AG04449 (cell line): ENCODE data around the gene IL22.

ENCODE experiments used
- CTCF ChIA-PET: fragments of 350-600 bp; formaldehyde crosslinking; extraction: SDS; loops from one replicate; lab custom pipeline; 2021; ENCODE audit warnings: antibody characterized with exemption; lab: Yijun Ruan, JAX
- POLR2A ChIA-PET: fragments of 400-600, 350-600 bp; formaldehyde crosslinking; extraction: SDS; loops from one replicate; lab custom pipeline; 2020; ENCODE audit warnings: antibody characterized with exemption, inconsistent platforms; lab: Yijun Ruan, JAX
- DNase-seq: peaks from one replicate; pipeline ENCODE4 v3.0.0-alpha.2; 2010; ENCODE audit warnings: low read depth, low spot score
- H3K4me3 ChIP-seq: 2 replicates; pipeline ENCODE4 v1.5.1; 2011; ENCODE audit warnings: low read depth, mild to moderate bottlenecking, control low read depth, low read length
- CTCF ChIP-seq: IDR thresholded peaks from one replicate; pipeline ENCODE4 v1.5.1; 2011; ENCODE audit warnings: mild to moderate bottlenecking, moderate library complexity, low read length, control low read depth, inconsistent platforms; ENCODE audit not compliant: insufficient read depth; ENCODE audit errors: missing control alignments

The IL22 gene

GRCh38 chr12:68239309-68239982 is 14.0 kb downstream of the IL22 start:
- CTCF ChIA-PET = interaction anchor here (1.2 to 6.9 kb wide), 3 partner anchors 16 to 80 kb away, joined by 5 to 55 read pairs (median 11); partner anchors contain the start of gene IL26
- TF ChIP-seq CTCF = no peak
- no peak for DNase-seq
- H3K4me3 ChIP-seq = no peak overlapping the region
- POLR2A ChIA-PET = no interaction called here

DNA sequence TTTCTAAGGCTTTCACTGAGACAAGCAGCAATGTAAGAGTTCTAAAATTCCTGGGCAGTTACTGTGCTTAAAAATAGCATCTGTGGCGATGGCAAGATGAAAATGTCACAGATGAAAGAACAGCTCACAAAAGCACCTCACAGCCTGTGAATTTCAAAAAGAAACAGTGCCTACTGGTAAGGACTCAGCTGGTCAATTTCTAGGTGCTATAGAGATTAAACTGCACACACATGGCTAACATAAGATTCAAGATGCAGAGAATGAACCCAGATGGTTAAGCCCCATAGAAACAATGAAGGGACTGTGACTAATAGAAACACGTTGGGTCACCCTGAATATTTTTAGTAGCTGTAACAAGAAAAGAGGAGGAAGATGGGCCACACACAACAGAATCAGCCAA is 15.8 kb downstream of the IL22 start:
- no peak overlapping the region for H3K4me3 ChIP-seq
- no peak for DNase-seq
- POLR2A ChIA-PET = no interaction called here
- CTCF ChIA-PET = interaction anchor here (0.6 to 6.9 kb wide), 8 partner anchors 11 to 94 kb away, joined by 3 to 55 read pairs (median 5); partner anchors contain the start of genes IL26 and MDM1
- TF ChIP-seq CTCF = no peak

- H3K4me3 ChIP-seq = no peak overlapping the region
- CTCF ChIA-PET = interaction anchor here (0.6 to 6.9 kb wide), 11 partner anchors 8 to 94 kb away, joined by 3 to 55 read pairs (median 5); partner anchors contain the start of genes IL22, IL26 and MDM1
- DNase-seq = no peak
- POLR2A ChIA-PET = no interaction called here
- TF ChIP-seq CTCF = peak; percentile 13
These were observed 16.3 kb downstream of the IL22 start for GRCh38 chr12:68237078-68237477.

DNA sequence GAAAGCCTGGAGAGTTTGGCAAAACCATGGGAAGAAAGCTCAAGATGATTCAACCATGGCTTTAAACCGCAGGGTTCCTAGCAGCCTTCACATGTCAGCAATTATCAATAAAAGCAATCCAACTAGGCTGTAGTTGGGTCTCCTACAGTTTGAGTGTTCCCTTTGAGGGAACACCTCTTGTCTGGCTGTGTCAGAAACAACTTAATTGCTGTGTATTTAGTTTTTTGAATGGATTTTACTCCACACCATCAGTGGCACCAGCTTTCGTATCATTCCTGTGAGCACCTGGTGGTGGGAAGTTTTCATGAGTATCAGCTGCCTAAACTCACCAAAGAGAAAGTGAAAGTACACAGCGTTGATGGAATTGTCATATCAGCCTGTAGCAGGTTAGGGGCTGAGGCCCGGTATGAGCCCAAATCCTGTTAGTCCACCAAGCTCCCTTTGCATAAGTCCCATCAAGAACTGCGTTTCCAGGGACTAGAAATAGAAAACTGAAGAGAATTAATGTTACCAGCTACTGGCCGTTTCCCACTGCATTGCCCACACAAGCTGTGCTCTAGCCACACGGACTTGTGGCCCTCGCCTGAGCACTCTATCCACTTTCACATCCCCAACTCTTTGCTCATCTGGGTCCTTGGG is 16.9 kb downstream of the IL22 start:
- ChIA-PET POLR2A (no interaction called here), CTCF (interaction anchor here (0.6 to 6.9 kb wide), 11 partner anchors 9 to 95 kb away, joined by 3 to 55 read pairs (median 4); partner anchors contain the start of genes IL22, IL26 and MDM1)
- TF ChIP-seq CTCF = no peak
- DNase-seq = no peak
- no peak overlapping the region for H3K4me3 ChIP-seq

GRCh38 chr12:68235576-68235975 is 17.8 kb downstream of the IL22 start:
- no peak for TF ChIP-seq CTCF
- ChIA-PET POLR2A (no interaction called here), CTCF (interaction anchor here (1.1 to 6.9 kb wide), 3 partner anchors 12 to 81 kb away, joined by 3 to 55 read pairs (median 42); partner anchors contain the start of gene IL26)
- H3K4me3 ChIP-seq = no peak overlapping the region
- no peak for DNase-seq

DNA sequence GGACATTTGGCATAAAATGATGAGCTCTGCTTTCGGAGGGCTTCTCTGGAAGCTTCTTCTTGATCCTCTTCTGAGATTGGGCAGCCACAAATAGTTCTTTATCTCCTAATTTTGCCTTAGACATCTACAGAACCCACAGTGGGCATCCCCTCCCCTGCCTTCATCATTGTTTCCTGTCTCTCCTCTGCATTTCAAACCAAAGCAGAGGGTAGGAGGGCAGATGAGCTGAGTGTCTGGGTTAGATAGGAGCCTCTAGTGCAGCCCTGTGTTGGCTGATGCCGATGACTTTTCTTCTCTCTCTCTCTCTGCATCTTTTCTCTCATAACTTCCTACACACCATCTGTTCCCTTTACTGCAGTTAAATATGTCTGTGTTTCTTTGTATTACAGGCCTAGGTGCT is 19.3 kb downstream of the IL22 start:
- ChIA-PET POLR2A (no interaction called here), CTCF (interaction anchor here (1.2 to 1.5 kb wide), 2 partner anchors 10 to 83 kb away, joined by 6 to 9 read pairs; no protein-coding TSS in a partner anchor)
- no peak for DNase-seq
- H3K4me3 ChIP-seq = no peak overlapping the region
- no peak for TF ChIP-seq CTCF
